AG09309 (cell line): ENCODE data around the gene STX8.

ENCODE experiments used
- DNase-seq: peaks from one replicate; pipeline ENCODE4 v3.0.0-alpha.2; 2010; ENCODE audit warnings: low read depth
- H3K4me3 ChIP-seq: 2 replicates; pipeline ENCODE4 v1.5.1; 2011; ENCODE audit warnings: mild to moderate bottlenecking, low read depth, low read length, moderate library complexity; ENCODE audit not compliant: control insufficient read depth
- TF ChIP-seq, protein P1 (sequence below): IDR thresholded peaks from 2 replicates; pipeline ENCODE4 v1.5.1; 2011; ENCODE audit warnings: mild to moderate bottlenecking, low read depth, low read length, inconsistent platforms; ENCODE audit not compliant: insufficient read depth, control insufficient read depth; ENCODE audit errors: missing control alignments

The STX8 gene

DNA sequence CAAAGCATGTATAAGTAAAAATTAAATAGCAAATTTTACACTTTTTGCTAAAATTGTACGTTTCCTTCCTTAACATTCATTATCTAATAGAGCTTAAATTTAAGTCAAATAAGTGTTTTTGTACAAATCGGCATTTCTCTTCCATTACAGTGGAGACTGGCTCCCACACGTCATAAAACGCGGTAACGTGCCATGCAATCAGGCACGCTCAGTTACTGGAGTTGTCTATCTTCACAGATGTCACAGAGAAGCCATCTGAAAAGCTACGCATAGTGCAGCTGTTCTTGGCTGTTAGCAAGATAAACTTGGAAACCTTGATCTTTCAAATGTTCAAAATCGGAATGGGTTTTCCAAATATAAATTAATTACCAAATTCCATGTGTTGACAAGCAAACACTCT, 165.3 kb downstream of the STX8 start:
- no peak overlapping the region for H3K4me3 ChIP-seq
- TF ChIP-seq, protein P1, sequence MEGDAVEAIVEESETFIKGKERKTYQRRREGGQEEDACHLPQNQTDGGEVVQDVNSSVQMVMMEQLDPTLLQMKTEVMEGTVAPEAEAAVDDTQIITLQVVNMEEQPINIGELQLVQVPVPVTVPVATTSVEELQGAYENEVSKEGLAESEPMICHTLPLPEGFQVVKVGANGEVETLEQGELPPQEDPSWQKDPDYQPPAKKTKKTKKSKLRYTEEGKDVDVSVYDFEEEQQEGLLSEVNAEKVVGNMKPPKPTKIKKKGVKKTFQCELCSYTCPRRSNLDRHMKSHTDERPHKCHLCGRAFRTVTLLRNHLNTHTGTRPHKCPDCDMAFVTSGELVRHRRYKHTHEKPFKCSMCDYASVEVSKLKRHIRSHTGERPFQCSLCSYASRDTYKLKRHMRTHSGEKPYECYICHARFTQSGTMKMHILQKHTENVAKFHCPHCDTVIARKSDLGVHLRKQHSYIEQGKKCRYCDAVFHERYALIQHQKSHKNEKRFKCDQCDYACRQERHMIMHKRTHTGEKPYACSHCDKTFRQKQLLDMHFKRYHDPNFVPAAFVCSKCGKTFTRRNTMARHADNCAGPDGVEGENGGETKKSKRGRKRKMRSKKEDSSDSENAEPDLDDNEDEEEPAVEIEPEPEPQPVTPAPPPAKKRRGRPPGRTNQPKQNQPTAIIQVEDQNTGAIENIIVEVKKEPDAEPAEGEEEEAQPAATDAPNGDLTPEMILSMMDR = no peak
- DNase-seq = no peak

DNA sequence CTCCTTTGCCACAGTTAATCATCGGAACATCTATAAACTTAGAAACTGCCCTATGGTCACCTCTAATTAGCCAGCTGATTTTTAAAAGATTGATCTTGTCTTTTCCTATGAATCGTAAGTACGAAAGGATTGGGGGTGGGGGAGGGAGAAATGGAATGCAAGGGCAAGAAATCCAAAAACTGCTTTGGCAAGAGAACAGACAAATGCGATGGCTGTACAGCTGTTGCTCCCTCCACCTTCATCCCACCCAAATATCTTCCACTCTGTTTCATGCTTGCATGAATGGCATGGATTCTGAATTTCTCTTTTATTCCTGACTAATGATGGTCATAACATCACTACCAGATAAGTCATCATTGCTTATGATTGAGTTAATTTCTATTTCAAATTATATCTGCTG, 165.7 kb downstream of the STX8 start:
- no peak overlapping the region for H3K4me3 ChIP-seq
- TF ChIP-seq, protein P1 = no peak
- no peak for DNase-seq

DNA sequence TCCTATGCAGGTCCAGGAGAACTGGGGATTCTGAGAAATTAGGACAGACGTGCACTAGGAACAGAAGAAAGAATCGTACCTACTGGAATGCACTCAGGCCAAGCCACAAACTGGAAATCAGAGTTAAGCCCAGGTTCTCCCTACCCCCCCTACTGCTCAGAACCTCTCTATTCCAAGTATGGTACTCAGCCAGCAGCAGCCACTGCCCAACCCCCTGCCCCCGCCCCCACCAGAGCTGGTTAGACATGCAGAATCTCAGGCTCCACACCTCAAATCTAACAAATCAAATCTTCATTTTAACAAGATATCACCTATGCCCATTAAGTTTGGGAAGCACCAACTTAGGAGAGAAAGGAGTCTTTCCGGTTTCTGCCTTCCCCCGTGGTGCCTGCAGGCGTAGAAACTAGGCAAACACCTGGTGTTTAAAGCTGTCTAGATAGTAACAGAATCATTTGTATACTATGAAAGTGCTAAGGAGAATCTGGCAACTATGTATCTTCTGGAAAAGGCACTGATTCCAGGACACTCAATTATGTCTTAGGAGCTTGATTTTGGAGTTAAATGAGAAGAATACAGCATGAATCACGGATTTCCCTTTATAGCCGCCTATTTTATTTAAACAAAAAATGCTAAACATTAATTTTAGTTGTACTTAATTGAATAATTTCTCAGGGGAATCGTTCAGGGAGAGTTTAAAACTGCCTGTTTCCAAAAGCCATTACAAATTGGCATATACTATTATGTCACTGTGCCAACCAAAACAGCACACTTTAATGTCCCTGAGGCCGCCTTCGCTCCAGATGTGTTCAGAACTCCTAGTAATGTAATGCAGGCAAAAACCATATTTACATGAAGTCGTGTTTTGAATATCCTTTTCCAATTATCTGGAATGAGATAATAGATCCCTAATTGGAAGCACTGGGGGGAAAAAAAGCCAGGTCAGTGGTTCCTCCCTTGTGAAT, 166.5 kb downstream of the STX8 start:
- DNase-seq = no peak
- no peak overlapping the region for H3K4me3 ChIP-seq
- TF ChIP-seq, protein P1 = no peak

DNA sequence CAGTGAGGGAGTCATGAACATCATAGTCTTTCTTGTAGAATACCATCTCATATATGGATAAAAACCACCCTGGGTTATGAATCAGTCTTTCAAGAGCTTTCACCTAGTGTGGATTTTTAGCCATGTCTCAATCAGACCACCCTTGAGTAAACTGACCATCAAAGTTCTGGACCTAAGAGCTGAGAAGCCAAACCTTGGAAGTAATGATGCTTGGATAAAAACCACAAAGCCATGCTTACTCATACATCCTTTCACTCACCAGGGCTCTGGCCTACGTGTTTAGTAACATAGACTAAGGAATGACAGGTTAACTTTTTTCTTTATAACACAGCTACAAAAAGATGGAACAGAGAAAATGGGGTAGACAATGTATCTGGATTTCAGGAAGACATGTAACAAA, 167.2 kb downstream of the STX8 start:
- TF ChIP-seq, protein P1 = no peak
- no peak for DNase-seq
- H3K4me3 ChIP-seq = no peak overlapping the region

DNA sequence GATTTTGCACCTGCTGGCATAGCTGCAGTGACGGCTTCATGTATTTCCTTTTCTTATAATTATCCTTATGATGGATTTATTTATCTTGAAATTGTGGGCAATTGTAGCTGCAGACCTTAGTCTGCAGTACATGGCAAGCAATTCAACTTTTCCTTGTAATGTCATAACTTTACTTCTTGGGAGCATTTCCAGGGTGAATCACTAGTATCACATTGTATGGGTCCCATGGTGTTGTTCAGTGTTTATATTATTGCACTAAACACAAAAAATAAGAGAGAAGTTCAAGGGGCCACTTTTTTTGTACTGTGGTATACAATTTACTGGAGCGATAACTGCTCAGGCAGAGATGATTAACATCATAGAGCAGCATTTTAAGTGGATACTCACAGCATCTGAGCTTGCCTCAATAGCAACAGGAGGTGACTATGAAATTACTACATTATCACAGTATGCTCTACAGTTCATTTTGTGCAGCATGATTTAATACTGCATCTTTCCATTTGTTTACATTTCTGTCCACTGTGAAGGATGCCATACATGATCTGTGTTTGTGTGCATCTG, 169.5 kb downstream of the STX8 start:
- no peak for DNase-seq
- TF ChIP-seq, protein P1 = no peak

DNA sequence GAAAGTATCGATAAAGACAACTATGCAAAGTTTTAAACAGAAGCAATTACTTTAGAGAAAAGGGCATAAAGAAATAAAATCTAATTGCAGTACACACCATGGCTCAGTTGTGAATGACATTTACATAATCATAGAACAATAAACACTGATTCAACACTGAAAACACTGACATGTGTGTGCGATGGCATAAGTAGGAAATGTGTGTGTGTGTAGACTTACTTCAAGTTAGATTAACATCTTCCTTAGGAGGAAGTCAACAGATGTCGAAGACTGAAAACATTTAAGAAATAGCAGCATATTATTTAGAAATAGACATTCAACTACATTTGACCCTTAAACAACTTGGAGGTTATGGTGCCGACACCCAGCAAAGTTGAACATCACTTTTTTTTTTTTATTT, 172.4 kb downstream of the STX8 start:
- H3K4me3 ChIP-seq = no peak overlapping the region
- TF ChIP-seq, protein P1 = no peak
- DNase-seq = no peak

More for the DNA sequence above, 169.5 kb downstream of the STX8 start:
- no peak overlapping the region for H3K4me3 ChIP-seq
